IMR-90 (cell line): ENCODE results near the gene LRRC75B. TPM values are rescaled to one million over a fixed set of nuclear protein-coding genes. Genes with fewer than 3 reads are reported as not detected.

Experiments used
- ATAC-seq: fragments of 200-7000 bp; cut with Tn5 transposase; 2 replicates; pipeline ENCODE4 v1.9.1; 2020; ENCODE audit warnings: low read depth, mild to moderate bottlenecking, moderate library complexity
- BruUV-seq: library from RNA; stranded (reverse); fragments of 400-500 nt; replicated peaks from 2 replicates; lab custom pipeline; 2021; lab: Mats Ljungman, UMichigan
- CTCF ChIA-PET: fragments of 300-600 bp; formaldehyde crosslinking; extraction: SDS; loops from one replicate; lab custom pipeline; 2021; ENCODE audit warnings: antibody characterized with exemption; lab: Yijun Ruan, JAX
- POLR2A ChIA-PET: fragments of 300-600 bp; sonication (Branson Sonifier 250); formaldehyde crosslinking; loops from one replicate; lab custom pipeline; 2022; ENCODE audit warnings: antibody characterized with exemption; ENCODE audit not compliant: unreplicated experiment; lab: Charles Lee
- DNase-seq: peaks from one replicate; pipeline ENCODE4 v3.0.0; 2013
- H2AFZ ChIP-seq: replicated peaks from 2 replicates; pipeline ENCODE3; 2013; ENCODE audit warnings: low read length, mild to moderate bottlenecking; ENCODE audit not compliant: poor library complexity
- H2AK5ac ChIP-seq: 2 replicates; pipeline ENCODE4 v1.6.1; 2013; ENCODE audit warnings: low read depth, low read length, inconsistent platforms
- H2AK9ac ChIP-seq: replicated peaks from 2 replicates; pipeline ENCODE3; 2013; ENCODE audit warnings: mild to moderate bottlenecking, low read depth, low read length, moderate library complexity; ENCODE audit not compliant: poor library complexity
- H2BK120ac ChIP-seq: 2 replicates; pipeline ENCODE4 v1.6.1; 2013; ENCODE audit warnings: low read depth, low read length, inconsistent platforms
- H2BK15ac ChIP-seq: 3 replicates; pipeline ENCODE4 v1.6.1; 2013; ENCODE audit warnings: low read depth, low read length, inconsistent platforms
- H2BK20ac ChIP-seq: 2 replicates; pipeline ENCODE4 v1.6.1; 2013; ENCODE audit warnings: low read depth, mild to moderate bottlenecking, inconsistent platforms, low read length, moderate library complexity
- H2BK5ac ChIP-seq: 2 replicates; pipeline ENCODE4 v1.6.1; 2013; ENCODE audit warnings: mild to moderate bottlenecking, low read depth, low read length, inconsistent platforms; ENCODE audit not compliant: poor library complexity, severe bottlenecking
- H3K14ac ChIP-seq: replicated peaks from 2 replicates; pipeline ENCODE4 v1.6.1; 2013; ENCODE audit warnings: low read depth, low read length, inconsistent platforms
- H3K18ac ChIP-seq: 2 replicates; pipeline ENCODE4 v1.6.1; 2013; ENCODE audit warnings: low read depth, low read length, control low read depth
- H3K23ac ChIP-seq: 2 replicates; pipeline ENCODE4 v1.6.1; 2013; ENCODE audit warnings: low read depth, low read length, inconsistent platforms
- H3K27ac ChIP-seq: 2 replicates; pipeline ENCODE4 v1.5.1; 2013; ENCODE audit warnings: mild to moderate bottlenecking, control low read depth, low read length; ENCODE audit not compliant: insufficient read depth
- H3K27me3 ChIP-seq: 2 replicates; pipeline ENCODE4 v1.6.1; 2013; ENCODE audit warnings: low read length; ENCODE audit not compliant: control insufficient read depth, insufficient read depth
- H3K36me3 ChIP-seq: 2 replicates; pipeline ENCODE4 v1.6.1; 2013; ENCODE audit warnings: low read length, mixed read lengths; ENCODE audit not compliant: control insufficient read depth, insufficient read depth
- H3K4ac ChIP-seq: 2 replicates; pipeline ENCODE4 v1.6.1; 2013; ENCODE audit warnings: low read depth, low read length, inconsistent platforms
- H3K4me1 ChIP-seq: 2 replicates; pipeline ENCODE4 v1.6.1; 2013; ENCODE audit warnings: low read length, mixed read lengths; ENCODE audit not compliant: control insufficient read depth, insufficient read depth
- H3K4me2 ChIP-seq: 2 replicates; pipeline ENCODE4 v1.6.1; 2013; ENCODE audit warnings: low read depth, mild to moderate bottlenecking, control low read depth, low read length, moderate library complexity
- H3K4me3 ChIP-seq: 2 replicates; pipeline ENCODE4 v1.5.1; 2013; ENCODE audit warnings: low read depth, mild to moderate bottlenecking, control low read depth, low read length, moderate library complexity; ENCODE audit not compliant: insufficient read depth
- H3K56ac ChIP-seq: 2 replicates; pipeline ENCODE4 v1.6.1; 2013; ENCODE audit warnings: low read length, inconsistent platforms; ENCODE audit not compliant: insufficient read depth; ENCODE audit errors: extremely low read depth
- H3K79me1 ChIP-seq, 2 experiments: 2 replicates each; pipeline ENCODE4 v1.6.1; 2013; ENCODE audit warnings: low read length in 2 of 2, inconsistent platforms in 1 of 2, low read depth in 1 of 2
- H3K9ac ChIP-seq: 2 replicates; pipeline ENCODE4 v1.6.1; 2013; ENCODE audit warnings: low read depth, low read length, control low read depth
- H3K9me1 ChIP-seq: 2 replicates; pipeline ENCODE4 v1.6.1; 2013; ENCODE audit warnings: low read length, inconsistent platforms; ENCODE audit not compliant: insufficient read depth
- H3K9me3 ChIP-seq: 2 replicates; pipeline ENCODE4 v1.6.1; 2013; ENCODE audit warnings: low read length; ENCODE audit not compliant: control insufficient read depth, insufficient read depth
- H4K20me1 ChIP-seq: 2 replicates; pipeline ENCODE4 v1.6.1; 2013; ENCODE audit warnings: low read length, inconsistent platforms; ENCODE audit not compliant: insufficient read depth
- H4K5ac ChIP-seq: 2 replicates; pipeline ENCODE4 v1.6.1; 2013; ENCODE audit warnings: mild to moderate bottlenecking, low read depth, low read length, control low read depth
- H4K8ac ChIP-seq, 2 experiments: 2 replicates each; pipeline ENCODE4 v1.6.1; 2013; ENCODE audit warnings: low read depth in 2 of 2, low read length in 2 of 2, control low read depth in 1 of 2, inconsistent platforms in 1 of 2
- H4K91ac ChIP-seq: 2 replicates; pipeline ENCODE4 v1.6.1; 2013; ENCODE audit warnings: low read depth, low read length, inconsistent platforms; ENCODE audit not compliant: insufficient read depth
- BHLHE40 ChIP-seq: fragments of 150-350 bp; IDR thresholded peaks from 2 replicates; pipeline ENCODE4 v1.6.1; 2016; ENCODE audit warnings: mild to moderate bottlenecking, low read depth, low read length
- CEBPB ChIP-seq: IDR thresholded peaks from 2 replicates; pipeline ENCODE4 v1.6.1; 2012; ENCODE audit warnings: low read depth, low read length, improper control_type of control experiment
- CHD1 ChIP-seq: IDR thresholded peaks from 2 replicates; pipeline ENCODE4 v1.6.1; 2012; ENCODE audit warnings: low read depth, low read length, improper control_type of control experiment
- CTCF ChIP-seq: conservative IDR thresholded peaks from 2 replicates; pipeline ENCODE4 v1.5.1; 2012; ENCODE audit warnings: mild to moderate bottlenecking, low read depth, low read length, improper control_type of control experiment
- FOS ChIP-seq: fragments of 150-350 bp; IDR thresholded peaks from 2 replicates; pipeline ENCODE4 v1.6.1; 2016; ENCODE audit warnings: low read depth, low read length
- MAFK ChIP-seq: IDR thresholded peaks from 2 replicates; pipeline ENCODE4 v1.6.1; 2012; ENCODE audit warnings: low read depth, low read length, improper control_type of control experiment
- MAZ ChIP-seq: IDR thresholded peaks from 2 replicates; pipeline ENCODE4 v1.6.1; 2012; ENCODE audit warnings: low read depth, mild to moderate bottlenecking, low read length, improper control_type of control experiment, moderate library complexity, borderline replicate concordance
- MXI1 ChIP-seq: IDR thresholded peaks from 2 replicates; pipeline ENCODE4 v1.6.1; 2012; ENCODE audit warnings: low read depth, mild to moderate bottlenecking, low read length, moderate library complexity, borderline replicate concordance
- NFE2L2 ChIP-seq: fragments of 150-350 bp; IDR thresholded peaks from 2 replicates; pipeline ENCODE4 v1.6.1; 2016; ENCODE audit warnings: low read depth, mild to moderate bottlenecking, low read length
- POLR2A ChIP-seq: IDR thresholded peaks from 2 replicates; pipeline ENCODE4 v1.6.1; 2012; ENCODE audit warnings: mild to moderate bottlenecking, low read depth, low read length
- RAD21 ChIP-seq: IDR thresholded peaks from 2 replicates; pipeline ENCODE4 v1.6.1; 2012; ENCODE audit warnings: low read length, improper control_type of control experiment
- RCOR1 ChIP-seq: IDR thresholded peaks from 2 replicates; pipeline ENCODE4 v1.6.1; 2012; ENCODE audit warnings: mild to moderate bottlenecking, low read length, improper control_type of control experiment; ENCODE audit not compliant: insufficient replicate concordance
- RFX5 ChIP-seq: IDR thresholded peaks from 2 replicates; pipeline ENCODE4 v1.8.0; 2012; ENCODE audit warnings: low read depth, mild to moderate bottlenecking, low read length, moderate library complexity
- SMC3 ChIP-seq: fragments of 150-350 bp; IDR thresholded peaks from 2 replicates; pipeline ENCODE4 v1.6.1; 2016; ENCODE audit warnings: low read depth, mild to moderate bottlenecking, antibody characterized with exemption, low read length, moderate library complexity
- WGBS, 2 experiments: methylation state at CpG; one replicate each; pipeline versions ENCODE4 v1.1.5 to v1.1.7; 2013; ENCODE audit warnings: missing lambda C conversion rate in 2 of 2; ENCODE audit not compliant: insufficient read length in 1 of 2; ENCODE audit errors: extremely low coverage in 2 of 2; 5-methylcytosine and 5-hydroxymethylcytosine counted together
- dilution Hi-C: fragments of 300-500 bp; cut with HindIII; formaldehyde crosslinking; loops from one replicate; pipeline ENCODE4 v1.14.3; 2018; ENCODE audit warnings: low sequenced_read_pairs; ENCODE audit not compliant: unreplicated experiment
- in situ Hi-C: fragments of 300-500 bp; cut with MboI; formaldehyde crosslinking; loops from 3 replicates; pipeline ENCODE4 v1.14.3; 2019; ENCODE audit warnings: low sequenced_read_pairs, inconsistent platforms, mixed read lengths
- intact Hi-C: fragments of 100-400 bp; cut with micrococcal nuclease; formaldehyde crosslinking; loops from 2 replicates; pipeline ENCODE4 v1.10.0; 2022
- polyA plus RNA-seq, 3 experiments: library from polyadenylated mRNA; depleted of rRNA; stranded (reverse); fragments of >200 nt; gene quantifications; 2 replicates each; pipeline ENCODE4 v1.2.3, GENCODE V29; 2012; ENCODE audit warnings: low replicate concordance in 1 of 3
- total RNA-seq: library from RNA; depleted of rRNA; stranded (reverse); fragments of >200 nt; gene quantifications from 2 replicates; pipeline ENCODE4 v1.2.3, GENCODE V29; 2012
- TF ChIP-seq, protein P1 (sequence below): fragments of 150-350 bp; IDR thresholded peaks from 2 replicates; pipeline ENCODE4 v1.6.1; 2016; ENCODE audit warnings: low read depth, mild to moderate bottlenecking, low read length, moderate library complexity, borderline replicate concordance
- TF ChIP-seq, protein P2 (sequence below): fragments of 150-350 bp; IDR thresholded peaks from 2 replicates; pipeline ENCODE4 v1.6.1; 2017; ENCODE audit warnings: mild to moderate bottlenecking, antibody characterized with exemption, low read length, low read depth

Gene LRRC75B
- total and polyA plus RNA-seq, 2 of the 4 experiments (the other 2 are of a cell fraction) = 1.6 to 10.7 TPM

DNA sequence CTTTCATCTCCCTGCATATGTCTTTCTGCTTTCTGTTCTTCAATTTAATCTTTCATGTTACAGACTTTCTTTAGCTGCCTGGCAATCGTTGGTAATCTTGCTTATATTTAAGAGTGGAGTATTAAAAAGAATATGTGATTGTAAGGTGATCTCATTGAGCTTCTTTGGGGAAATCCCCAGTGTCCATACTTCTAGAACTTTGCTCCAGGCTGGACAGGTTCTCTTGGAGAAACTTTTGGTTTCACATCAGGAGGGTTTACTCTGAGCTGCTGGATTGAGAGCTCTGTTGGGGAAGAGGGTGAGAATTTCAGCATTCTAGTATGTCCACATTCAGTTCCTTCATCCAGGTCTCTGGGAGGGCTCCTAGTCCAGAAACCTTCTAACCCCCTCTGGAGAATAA lies 16.1 kb downstream of the LRRC75B start:
- H3K23ac ChIP-seq = no peak overlapping the region
- TF ChIP-seq, protein P1, sequence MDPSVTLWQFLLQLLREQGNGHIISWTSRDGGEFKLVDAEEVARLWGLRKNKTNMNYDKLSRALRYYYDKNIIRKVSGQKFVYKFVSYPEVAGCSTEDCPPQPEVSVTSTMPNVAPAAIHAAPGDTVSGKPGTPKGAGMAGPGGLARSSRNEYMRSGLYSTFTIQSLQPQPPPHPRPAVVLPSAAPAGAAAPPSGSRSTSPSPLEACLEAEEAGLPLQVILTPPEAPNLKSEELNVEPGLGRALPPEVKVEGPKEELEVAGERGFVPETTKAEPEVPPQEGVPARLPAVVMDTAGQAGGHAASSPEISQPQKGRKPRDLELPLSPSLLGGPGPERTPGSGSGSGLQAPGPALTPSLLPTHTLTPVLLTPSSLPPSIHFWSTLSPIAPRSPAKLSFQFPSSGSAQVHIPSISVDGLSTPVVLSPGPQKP = no peak
- TF ChIP-seq, protein P2, sequence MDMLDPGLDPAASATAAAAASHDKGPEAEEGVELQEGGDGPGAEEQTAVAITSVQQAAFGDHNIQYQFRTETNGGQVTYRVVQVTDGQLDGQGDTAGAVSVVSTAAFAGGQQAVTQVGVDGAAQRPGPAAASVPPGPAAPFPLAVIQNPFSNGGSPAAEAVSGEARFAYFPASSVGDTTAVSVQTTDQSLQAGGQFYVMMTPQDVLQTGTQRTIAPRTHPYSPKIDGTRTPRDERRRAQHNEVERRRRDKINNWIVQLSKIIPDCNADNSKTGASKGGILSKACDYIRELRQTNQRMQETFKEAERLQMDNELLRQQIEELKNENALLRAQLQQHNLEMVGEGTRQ = no peak
- TF ChIP-seq BHLHE40 (no peak), CTCF (no peak), RFX5 (no peak), MXI1 (no peak), SMC3 (no peak), MAFK (no peak), RCOR1 (no peak), MAZ (no peak), RAD21 (no peak), FOS (no peak), NFE2L2 (no peak), CHD1 (no peak), CEBPB (no peak), POLR2A (no peak)
- H4K5ac ChIP-seq = no peak overlapping the region
- intact Hi-C loops (no loop called here), dilution Hi-C loops (no loop called here), in situ Hi-C loops (no loop called here)
- no peak overlapping the region for H2BK15ac ChIP-seq
- ChIA-PET POLR2A (interaction anchor here (0.5 kb wide), 1 partner anchor 154 kb away, joined by 10 read pairs; no protein-coding TSS in a partner anchor), CTCF (no interaction called here)
- no peak overlapping the region for H3K56ac ChIP-seq
- no peak overlapping the region for H3K14ac ChIP-seq
- H3K27ac ChIP-seq = no peak overlapping the region
- H4K8ac ChIP-seq = no peak overlapping the region
- H3K9ac ChIP-seq = no peak overlapping the region
- no peak overlapping the region for H2AFZ ChIP-seq
- no peak overlapping the region for H2AK5ac ChIP-seq
- DNase-seq = no peak
- H2BK5ac ChIP-seq = no peak overlapping the region
- H3K4me2 ChIP-seq = no peak overlapping the region
- H3K4me1 ChIP-seq = peaks cover 14% of the 10 kb centered on the region
- H2AK9ac ChIP-seq = no peak overlapping the region
- H4K20me1 ChIP-seq = peaks cover 4% of the 10 kb centered on the region; the same call in 1 of the 2 replicates
- H3K27me3 ChIP-seq = no peaks in the 10 kb centered on the region
- H3K4me3 ChIP-seq = no peak overlapping the region
- H2BK20ac ChIP-seq = no peak overlapping the region
- H4K91ac ChIP-seq = no peak overlapping the region
- H2BK120ac ChIP-seq = no peak overlapping the region
- peaks cover under 1 to 6% of the 10 kb centered on the region in 2 experiments; a peak in 2 of 4 replicates for H3K79me1 ChIP-seq
- no peak for ATAC-seq
- no CpG with 5 or more reads among the region's 1 CpG for WGBS, 2 experiments
- H3K18ac ChIP-seq = no peak overlapping the region
- peaks cover 10% of the 10 kb centered on the region for H3K9me1 ChIP-seq
- H3K4ac ChIP-seq = no peak overlapping the region
- no TSS peak for BruUV-seq
- H3K9me3 ChIP-seq = no peaks in the 10 kb centered on the region
- peaks cover 27% of the 10 kb centered on the region for H3K36me3 ChIP-seq
